Measurements from ENCODE around the gene LAMA5.

DNA sequence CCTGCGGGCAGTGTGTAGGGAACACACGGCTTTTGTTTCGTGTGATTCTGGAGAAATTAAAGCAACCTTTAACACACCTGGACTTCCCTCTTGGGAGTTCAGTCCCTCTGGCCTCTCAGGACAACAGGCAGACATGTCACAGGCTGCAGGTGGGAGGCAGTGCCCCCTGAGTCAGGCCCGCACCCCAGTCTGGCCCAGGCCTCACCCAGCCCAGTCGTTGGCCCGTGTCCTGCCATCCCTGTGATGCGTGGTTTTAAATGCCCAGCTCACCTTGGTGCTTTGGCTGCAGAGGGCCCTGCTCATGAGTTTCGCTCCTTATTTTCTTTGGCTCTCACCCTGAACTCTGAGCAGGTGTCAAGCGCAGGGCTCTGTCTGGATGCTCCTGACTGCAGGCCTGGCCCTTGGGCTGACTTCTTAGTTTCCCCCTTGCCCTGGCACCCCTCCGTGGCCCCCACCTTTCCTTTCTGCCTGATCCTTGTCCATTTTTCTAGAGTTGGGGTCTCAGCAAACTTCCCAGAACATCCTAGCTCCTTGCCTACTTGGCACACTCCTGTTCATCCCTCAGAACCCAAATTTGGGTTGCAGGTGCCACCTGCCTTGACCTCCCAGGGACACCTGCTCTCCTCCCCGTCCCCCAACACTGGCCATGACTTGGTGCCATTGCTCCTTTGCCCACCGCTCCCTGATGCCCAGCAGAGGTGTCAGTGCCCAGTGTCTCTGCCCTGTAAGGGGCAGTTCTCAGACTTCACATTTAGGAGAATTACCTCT is 42.2 kb upstream of the LAMA5 start:
- TF ChIP-seq CTCF (conservative IDR thresholded peaks at IDR 0.05; ENCODE audit: low read depth in 2 of 2) (no peak), EZH2phosphoT487 (IDR thresholded peaks at IDR 0.05; ENCODE audit: unreplicated experiment) (no peak), JUNB (IDR thresholded peaks at IDR 0.05; ENCODE audit: unreplicated experiment) (no peak), CREB1 (CRISPR knock-in tag; IDR thresholded peaks at IDR 0.05; ENCODE audit: low read depth) (no peak), POLR2AphosphoS5 (IDR thresholded peaks at IDR 0.05; ENCODE audit: low read depth) (no peak), STAT1 (IDR thresholded peaks at IDR 0.05; ENCODE audit: unreplicated experiment) (no peak), NANOG (IDR thresholded peaks at IDR 0.05; ENCODE audit: borderline replicate concordance) (no peak), EZH2 (IDR thresholded peaks at IDR 0.05; ENCODE audit: low read depth, unreplicated experiment) (no peak), ZNF331 (CRISPR knock-in tag; IDR thresholded peaks at IDR 0.05; ENCODE audit: low read depth) (no peak), ETS1 (IDR thresholded peaks at IDR 0.05) (no peak), ZNF114 (CRISPR knock-in tag; IDR thresholded peaks at IDR 0.05) (no peak)
- TF ChIP-seq, protein P1, sequence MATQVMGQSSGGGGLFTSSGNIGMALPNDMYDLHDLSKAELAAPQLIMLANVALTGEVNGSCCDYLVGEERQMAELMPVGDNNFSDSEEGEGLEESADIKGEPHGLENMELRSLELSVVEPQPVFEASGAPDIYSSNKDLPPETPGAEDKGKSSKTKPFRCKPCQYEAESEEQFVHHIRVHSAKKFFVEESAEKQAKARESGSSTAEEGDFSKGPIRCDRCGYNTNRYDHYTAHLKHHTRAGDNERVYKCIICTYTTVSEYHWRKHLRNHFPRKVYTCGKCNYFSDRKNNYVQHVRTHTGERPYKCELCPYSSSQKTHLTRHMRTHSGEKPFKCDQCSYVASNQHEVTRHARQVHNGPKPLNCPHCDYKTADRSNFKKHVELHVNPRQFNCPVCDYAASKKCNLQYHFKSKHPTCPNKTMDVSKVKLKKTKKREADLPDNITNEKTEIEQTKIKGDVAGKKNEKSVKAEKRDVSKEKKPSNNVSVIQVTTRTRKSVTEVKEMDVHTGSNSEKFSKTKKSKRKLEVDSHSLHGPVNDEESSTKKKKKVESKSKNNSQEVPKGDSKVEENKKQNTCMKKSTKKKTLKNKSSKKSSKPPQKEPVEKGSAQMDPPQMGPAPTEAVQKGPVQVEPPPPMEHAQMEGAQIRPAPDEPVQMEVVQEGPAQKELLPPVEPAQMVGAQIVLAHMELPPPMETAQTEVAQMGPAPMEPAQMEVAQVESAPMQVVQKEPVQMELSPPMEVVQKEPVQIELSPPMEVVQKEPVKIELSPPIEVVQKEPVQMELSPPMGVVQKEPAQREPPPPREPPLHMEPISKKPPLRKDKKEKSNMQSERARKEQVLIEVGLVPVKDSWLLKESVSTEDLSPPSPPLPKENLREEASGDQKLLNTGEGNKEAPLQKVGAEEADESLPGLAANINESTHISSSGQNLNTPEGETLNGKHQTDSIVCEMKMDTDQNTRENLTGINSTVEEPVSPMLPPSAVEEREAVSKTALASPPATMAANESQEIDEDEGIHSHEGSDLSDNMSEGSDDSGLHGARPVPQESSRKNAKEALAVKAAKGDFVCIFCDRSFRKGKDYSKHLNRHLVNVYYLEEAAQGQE (IDR thresholded peaks at IDR 0.05; ENCODE audit: unreplicated experiment), result no peak

Measured in GM23338 (cell line).